Measurements from ENCODE around the gene MYO18B.

- TF ChIP-seq ARNTL (CRISPR knock-in tag; IDR thresholded peaks at IDR 0.05; ENCODE audit: borderline replicate concordance, low read depth) = no peak
- no peak for TF ChIP-seq BACH2 (CRISPR knock-in tag; IDR thresholded peaks at IDR 0.05; ENCODE audit: borderline replicate concordance)
- TF ChIP-seq ZC3H10 (CRISPR knock-in tag; IDR thresholded peaks at IDR 0.05) = no peak
- TF ChIP-seq TOX (CRISPR knock-in tag; IDR thresholded peaks at IDR 0.05; ENCODE audit: borderline replicate concordance) = no peak
- TF ChIP-seq ZFP3 (CRISPR knock-in tag; IDR thresholded peaks at IDR 0.05) = no peak
- TF ChIP-seq ZNF70 (CRISPR knock-in tag; IDR thresholded peaks at IDR 0.05) = no peak
- TF ChIP-seq PATZ1 (CRISPR knock-in tag; IDR thresholded peaks at IDR 0.05; ENCODE audit: borderline replicate concordance) = no peak
- no peak for TF ChIP-seq ZFP30 (CRISPR knock-in tag; IDR thresholded peaks at IDR 0.05)
- TF ChIP-seq, protein P1, sequence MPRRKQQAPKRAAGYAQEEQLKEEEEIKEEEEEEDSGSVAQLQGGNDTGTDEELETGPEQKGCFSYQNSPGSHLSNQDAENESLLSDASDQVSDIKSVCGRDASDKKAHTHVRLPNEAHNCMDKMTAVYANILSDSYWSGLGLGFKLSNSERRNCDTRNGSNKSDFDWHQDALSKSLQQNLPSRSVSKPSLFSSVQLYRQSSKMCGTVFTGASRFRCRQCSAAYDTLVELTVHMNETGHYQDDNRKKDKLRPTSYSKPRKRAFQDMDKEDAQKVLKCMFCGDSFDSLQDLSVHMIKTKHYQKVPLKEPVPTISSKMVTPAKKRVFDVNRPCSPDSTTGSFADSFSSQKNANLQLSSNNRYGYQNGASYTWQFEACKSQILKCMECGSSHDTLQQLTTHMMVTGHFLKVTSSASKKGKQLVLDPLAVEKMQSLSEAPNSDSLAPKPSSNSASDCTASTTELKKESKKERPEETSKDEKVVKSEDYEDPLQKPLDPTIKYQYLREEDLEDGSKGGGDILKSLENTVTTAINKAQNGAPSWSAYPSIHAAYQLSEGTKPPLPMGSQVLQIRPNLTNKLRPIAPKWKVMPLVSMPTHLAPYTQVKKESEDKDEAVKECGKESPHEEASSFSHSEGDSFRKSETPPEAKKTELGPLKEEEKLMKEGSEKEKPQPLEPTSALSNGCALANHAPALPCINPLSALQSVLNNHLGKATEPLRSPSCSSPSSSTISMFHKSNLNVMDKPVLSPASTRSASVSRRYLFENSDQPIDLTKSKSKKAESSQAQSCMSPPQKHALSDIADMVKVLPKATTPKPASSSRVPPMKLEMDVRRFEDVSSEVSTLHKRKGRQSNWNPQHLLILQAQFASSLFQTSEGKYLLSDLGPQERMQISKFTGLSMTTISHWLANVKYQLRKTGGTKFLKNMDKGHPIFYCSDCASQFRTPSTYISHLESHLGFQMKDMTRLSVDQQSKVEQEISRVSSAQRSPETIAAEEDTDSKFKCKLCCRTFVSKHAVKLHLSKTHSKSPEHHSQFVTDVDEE (CRISPR knock-in tag; IDR thresholded peaks at IDR 0.05) = no peak
Observed at GRCh38 chr22:25697181-25697664, 44.8 kb upstream of the MYO18B start.
